ENCODE data around the gene POLR2L.

POLR2L gene

DNA sequence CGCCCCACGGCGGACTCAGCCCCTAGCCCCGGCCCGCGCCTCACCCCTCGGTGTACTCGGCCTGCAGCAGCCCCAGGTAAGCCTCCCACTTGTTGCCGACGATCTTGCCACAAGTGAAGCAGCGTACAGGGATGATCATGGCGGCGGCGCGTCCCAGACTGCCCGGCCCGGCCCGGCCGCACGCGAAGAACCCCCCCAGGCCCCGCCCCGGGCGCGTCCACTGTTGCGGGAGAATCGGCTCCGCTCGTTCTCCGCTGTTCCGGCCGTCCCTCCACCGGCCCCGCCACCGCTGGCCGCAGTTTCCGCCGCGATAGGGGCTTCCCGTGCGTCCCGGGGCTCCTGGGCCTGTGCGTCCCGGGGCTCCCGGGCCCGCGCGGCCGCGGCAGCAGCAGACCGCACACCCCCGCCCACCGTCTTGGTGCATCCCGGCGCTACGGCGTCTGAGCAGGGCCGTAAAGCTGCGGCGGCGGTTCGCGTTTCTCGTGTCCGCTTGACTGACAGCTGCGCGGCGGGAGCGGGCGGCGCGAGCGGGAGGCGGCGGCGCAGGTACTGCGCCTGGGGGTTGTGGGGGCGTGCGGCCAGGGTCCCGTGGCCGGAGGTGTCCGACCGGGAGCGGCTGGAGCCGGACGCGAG, at the start of gene POLR2L, which contains the start of gene TSPAN4:
TSS of gene POLR2L (minus strand) at position 160 of the 633 bp plus-strand sequence. CDS start at position 139, 21 bp downstream.
TSS of gene TSPAN4 (plus strand) at position 483 of the 633 bp plus-strand sequence. CDS start 7,453 bp downstream, outside the sequence.
- DNase-seq, result peak; percentile 82

DNA sequence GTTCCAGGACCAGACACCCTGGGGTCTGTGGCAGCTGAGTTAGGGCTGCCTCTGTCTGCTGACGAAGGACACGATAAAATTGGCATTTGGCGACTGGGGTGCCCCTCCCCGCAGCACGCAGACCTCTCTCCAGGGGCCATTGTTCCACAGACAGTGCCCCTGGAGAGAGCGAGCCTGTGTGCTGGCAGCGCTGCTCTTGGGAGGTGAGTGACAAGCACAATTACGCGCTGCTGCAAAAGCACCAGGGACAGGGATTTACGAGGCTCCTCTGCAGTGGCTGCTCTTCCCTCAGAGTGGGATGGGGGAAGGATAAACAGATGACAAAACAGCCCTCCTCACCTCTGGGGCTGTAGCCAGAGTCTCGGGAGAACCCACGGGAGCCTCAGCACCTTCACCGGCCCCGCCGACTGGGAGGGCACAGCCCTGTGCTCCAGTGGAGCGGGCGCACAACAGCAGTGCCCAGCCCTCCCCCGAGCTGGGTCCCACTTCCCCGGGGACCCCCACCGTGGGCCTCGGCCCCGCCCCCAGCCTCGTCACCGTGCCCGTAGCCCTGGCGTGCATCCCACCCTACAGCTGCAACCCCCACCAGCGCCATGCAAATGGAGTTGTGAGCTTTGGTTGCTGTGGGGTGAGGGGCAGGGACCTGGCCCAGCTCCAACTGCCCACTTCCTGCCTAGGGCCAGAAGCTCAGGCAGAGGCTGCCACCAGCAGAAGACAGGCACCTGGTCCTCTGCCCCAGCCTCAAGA, 48.6 kb upstream of the POLR2L start:
- DNase-seq, result peak; percentile 65

DNA sequence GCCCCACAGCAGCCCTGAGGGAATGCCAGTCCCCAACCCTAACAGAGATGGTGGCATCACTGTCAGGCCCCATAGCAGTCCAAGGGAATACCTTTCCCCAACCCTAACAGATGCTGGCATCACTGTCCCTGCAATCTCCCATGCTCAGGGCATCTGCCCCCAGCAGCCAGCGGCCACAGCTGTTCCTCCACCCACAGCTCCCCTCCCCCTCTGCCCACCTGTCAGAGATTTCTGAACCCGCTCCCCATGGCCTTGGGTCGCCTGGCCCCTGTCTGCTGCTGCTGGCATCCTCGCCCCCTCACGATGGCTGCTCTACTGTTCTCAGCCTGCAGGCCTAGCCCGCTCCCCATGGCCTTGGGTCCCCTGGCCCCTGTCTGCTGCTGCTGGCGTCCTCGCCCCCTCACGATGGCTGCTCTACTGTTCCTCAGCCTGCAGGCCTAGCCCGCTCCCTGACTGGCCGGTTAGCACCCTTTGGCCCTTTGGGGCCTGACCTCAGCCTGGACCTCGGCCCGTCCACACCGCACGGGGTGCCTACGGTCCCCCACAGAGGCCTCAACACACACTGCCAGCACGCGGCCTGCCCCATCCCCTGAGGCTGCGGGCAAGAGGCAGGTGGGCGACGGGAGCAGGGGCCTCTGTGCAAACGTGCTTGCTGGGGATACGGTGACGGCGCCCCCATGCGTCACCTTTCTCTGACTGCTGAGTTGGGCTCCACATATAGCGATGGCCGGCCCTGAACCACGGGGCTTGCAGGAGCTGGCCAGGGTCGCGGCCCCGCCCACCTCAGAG, 47.6 kb upstream of the POLR2L start:
- DNase-seq, result no peak

DNA sequence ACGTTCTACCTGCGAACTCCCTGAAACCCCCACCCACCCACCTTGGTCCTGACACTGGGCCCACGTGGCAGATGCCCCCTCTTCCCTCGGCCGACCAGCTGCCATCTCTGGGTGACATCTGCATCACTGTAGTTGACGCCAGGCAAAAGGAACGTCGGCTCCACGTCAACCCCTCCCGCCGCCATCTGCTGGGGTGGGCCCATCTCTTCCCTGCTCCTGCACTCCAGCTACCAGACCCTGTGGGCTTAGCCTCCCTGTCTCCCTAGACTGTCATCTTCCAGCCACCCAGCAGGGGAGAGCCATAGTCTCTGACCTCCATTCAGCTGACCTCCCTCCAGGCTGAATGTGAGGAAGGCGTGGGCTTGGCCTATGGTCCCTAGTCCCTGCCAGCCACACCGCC, 46.9 kb upstream of the POLR2L start:
- DNase-seq, result no peak

DNA sequence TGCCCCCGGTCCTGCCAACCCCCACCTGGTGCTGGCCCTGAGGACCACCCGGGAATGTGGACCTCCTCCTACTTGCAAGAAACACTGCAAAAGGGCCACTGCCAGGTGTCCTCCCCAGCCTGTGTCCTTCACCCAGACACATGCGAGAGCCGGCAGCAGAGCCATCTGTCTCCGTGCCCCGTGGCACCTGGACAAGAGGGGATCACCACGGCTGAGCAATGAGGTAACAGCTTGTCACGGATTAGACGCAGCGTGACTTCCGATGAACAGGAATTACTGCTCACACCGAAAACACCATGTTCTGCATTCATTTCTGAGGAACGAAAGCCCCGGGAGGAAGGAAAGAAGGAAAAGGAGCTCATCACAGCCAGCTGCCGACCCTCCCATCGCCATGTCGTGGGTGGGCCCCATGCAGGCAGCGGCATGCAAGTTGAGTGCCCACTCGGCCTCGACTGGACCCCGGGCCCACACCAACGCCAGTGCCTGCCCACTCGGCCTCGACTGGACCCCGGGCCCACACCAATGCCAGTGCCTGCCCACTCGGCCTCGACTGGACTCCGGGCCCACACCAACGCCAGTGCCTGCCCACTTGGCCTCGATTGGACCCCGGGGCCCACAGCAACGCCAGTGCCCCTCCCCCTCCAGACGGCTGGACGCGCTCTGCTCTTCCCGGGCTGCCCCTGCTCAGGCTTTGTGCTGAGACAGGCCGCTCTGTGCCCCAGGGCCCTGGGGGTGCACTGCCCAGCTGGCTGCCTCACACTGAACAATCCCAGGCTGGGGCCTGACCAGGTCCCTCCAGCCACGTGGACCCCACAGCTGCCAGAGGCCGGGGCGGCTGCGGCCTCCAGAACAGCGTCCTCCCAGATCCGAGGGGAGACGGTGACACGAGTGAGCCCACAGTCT, 46.2 kb upstream of the POLR2L start:
- DNase-seq, result no peak

DNA sequence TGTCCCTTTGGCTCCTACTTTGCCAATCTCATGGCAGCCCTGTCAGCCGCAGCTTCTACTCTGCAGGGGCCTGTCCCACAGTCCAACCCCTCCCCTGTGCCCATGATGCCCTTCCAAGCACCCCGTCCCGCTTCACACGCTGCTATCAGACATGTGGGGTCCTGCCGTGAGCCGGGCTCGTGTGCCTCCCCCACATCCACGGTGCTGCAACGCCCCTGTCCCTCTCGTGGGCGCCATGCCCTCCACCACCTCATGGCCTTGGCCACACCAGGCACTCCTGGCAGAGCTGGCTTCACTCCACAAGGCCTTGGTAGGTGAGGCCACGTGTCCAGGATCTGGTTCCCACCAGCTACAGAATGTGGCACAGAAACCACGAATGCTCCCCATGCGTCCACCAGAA, 45.3 kb upstream of the POLR2L start:
- DNase-seq, result no peak

DNA sequence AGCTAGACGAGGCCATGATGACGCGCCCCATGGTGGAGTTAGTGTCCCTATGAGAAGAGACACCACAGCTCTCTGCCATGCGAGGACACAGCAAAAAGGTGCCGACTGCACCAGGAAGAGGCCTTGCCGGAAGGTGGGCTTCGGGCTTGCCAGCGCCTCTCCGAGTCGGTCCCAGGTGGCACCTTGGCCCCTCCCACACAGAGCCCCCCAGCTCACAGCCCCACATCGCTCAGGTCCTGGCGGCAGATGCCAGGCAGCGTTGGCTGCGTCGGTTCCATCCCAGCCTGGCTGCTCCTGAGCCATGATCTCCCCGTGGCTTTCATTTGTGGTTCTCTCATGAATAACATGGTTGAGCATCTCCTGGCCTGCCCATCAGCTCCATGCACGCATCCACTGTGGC, 44.2 kb upstream of the POLR2L start:
- no peak for DNase-seq

DNA sequence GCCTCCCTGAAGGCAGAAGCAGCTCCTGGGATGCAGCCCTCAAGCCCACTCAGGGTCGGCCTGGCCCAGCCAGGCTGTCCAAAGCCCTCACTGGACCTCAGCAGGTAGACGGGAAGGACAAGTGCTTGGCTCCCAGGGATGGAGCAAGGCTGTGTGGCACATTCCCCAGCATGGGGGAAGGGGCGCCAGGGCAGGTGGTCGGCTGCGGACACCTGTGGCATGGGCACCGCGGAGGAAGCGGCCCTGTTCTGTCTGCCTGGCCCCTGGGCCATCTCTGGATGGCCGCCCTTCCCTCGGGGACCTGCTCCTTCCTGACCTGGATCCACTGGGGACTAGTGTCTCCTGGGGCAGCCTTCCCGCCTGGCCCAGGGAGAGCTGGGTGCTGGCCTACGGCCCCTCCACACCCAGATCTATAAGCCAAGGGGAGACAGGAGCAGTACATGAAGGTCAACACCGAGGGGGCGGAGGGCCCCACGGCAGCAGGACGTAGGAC, 42.3 kb upstream of the POLR2L start:
- no peak for DNase-seq

DNA sequence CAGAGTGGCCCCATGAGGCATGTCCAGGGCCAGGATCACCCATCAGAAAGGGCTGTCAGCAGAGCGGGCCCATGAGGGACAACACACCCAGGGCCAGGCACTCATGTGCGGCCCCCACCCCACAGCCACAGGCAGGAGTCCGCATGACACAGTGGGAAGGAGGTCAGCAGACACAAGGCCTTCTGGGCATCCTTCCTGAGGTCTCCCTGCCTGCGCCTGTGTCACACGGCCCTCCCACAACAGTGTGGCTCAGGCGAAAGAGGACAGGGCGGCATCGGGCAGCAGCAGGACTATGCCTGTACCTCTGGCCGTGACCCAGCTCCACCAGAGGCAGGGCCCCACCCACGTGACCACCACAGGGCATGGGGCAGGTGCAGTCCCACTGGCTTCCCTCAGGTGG, 41.2 kb upstream of the POLR2L start:
- DNase-seq, result no peak

DNA sequence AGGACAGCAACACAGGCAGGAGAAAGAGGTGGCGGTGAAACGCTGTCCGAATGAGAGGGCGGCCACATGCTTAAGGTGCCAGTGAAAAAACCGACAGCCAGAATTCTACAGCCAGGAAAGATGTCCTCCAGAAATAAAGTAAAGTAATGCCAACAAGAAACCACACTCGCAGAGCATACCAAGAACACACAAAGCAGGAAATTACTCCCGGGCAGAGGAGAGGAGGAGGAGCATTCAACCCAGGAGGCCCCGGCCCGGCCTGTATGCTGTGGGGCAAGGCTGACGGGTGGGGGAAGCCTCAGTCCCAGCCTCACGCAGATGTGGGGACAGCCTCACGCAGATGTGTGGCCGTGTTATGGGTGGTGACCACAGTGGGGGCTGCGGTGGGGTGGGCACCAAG, 40.3 kb upstream of the POLR2L start:
- DNase-seq, result no peak

DNA sequence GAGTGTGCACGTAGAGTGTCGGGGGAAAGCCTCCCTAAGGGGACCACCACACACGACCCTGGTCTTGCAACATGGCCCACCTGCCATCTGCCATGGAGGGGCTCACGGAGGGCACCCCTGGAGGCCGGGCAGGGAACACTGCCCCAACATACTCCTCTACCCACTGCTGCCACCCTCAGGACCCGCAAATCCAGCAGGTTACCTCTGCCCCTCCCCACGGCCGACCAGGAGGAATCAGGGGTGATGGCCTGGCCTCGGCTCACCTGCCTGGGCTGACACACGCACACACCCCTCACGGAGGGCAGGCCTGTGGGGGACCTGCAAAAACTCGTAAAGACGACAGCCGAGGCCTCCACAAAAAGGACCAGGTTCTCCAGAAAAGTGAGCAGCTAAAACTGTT, 38.1 kb upstream of the POLR2L start:
- no peak for DNase-seq

DNA sequence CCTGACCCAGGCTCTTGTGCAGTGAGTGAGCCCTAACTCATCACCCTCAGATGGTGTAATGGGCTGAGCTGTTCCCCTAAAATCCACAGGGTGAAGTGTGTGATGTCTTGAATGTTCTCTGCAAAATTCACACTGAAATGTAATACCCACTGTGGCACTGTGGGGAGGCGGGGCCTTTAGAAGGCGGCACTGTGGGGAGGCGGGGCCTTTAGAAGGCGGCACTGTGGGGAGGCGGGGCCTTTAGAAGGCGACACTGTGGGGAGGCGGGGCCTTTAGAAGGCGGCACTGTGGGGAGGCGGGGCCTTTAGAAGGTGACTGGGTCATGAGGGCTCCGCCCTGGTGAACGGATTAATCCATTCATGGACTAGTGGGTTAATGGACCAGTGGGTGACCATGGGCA, 35.2 kb upstream of the POLR2L start:
- no peak for DNase-seq

DNA sequence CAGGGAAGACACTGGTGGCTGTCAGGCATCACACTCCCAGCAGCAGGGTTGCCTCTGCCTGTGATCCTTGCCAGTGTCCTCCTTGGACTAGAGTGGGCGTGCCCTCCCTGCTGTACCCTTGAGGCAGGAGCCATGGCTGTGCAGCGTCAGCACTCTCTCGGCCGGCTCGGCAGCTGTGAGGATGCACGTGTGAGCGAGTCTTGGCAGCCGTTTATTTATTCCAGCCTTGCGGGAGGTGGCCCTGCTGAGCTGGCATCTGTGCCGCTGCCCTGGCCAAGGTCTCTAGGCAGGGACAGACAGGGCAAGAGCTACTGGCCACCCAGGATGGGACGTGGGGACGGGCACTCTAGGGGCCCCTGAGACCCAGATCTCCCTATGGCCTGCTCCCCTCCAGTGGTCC, 34.2 kb upstream of the POLR2L start:
- no peak for DNase-seq

DNA sequence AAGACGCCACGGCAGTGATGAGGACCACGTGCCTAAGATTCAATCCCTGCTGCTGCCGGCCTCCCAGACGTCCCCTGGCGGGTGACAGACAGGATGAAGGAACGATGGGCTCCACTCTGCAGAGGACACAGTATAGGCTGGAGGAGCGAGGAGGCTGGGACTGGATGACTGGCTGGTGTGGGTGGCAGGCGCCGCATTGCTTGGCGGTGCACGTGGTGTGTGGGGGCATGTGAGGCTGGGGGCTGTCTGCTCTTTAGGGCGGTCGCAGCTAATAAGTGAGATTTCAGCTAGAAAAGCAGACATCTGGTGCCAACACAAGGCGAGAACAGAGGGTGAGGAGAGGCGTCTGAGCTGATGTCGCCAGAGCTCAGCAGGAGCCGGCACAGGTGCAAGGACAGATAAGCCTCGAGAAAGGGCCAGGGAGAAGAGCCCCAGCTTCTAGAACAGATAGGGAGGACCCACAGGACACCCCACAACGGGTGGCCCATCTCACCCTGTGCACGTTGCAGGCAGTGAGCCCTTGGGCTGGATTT, 33.5 kb upstream of the POLR2L start:
- DNase-seq, result no peak

DNA sequence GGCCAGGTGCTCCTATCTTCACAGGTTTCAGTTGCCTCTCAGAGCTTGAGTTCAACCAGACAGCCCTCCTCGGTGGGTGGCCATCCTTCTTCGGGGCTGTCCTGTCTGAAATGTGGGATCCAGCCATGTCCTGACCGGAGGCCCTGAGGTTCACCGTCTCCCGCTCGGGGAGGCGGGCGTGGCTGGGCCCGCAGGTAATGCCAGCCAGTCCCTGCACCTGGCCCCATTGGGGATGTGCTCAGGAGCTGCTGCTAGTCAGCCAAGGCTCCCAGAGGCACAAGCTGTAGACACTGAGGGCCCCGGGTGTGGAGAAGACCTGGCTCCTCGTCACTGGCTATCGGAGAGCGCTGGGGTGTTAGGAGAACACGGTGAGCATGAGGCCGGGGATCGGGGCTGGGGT, 32.9 kb upstream of the POLR2L start:
- DNase-seq, result no peak

DNA sequence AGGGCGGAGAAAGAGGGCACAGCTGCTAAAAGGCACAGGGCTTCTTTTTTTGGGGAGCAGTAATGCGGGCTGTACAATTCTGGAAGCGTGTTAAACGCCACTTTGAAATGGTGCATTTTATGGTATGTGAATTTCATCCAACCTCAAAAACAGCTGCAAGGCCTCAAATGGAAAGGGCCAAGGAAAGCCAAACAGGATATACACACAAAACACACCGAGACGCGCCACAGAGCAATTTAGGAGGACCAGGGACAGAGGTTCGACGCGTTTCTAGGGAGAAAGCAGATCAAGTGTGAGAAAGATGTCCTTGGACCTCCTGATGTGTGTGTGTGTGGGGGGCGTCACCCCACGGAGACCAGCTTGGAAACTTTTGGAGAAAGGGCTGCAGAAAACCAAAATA, 31.4 kb upstream of the POLR2L start:
- DNase-seq, result no peak

DNA sequence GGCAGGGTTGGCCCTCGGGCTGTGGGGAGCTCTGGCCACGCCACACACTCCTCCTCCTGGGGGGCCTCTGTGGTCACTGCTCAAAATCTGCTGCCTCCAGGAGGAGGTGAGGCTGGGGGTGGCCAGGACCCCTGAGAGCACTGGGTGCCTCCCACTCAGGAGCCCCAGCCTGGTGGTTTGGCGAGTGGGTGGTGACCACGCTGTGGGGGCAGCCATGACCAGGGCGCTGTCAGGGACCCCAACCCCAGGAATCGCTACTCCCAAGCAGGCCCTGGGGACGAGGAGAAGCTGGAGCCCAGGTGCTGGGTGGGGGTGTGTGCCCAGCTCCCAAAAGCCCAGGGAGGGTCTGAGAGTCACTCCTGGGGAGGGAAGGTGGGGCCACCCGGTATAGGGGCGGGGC, 30.5 kb upstream of the POLR2L start:
- DNase-seq, result no peak

DNA sequence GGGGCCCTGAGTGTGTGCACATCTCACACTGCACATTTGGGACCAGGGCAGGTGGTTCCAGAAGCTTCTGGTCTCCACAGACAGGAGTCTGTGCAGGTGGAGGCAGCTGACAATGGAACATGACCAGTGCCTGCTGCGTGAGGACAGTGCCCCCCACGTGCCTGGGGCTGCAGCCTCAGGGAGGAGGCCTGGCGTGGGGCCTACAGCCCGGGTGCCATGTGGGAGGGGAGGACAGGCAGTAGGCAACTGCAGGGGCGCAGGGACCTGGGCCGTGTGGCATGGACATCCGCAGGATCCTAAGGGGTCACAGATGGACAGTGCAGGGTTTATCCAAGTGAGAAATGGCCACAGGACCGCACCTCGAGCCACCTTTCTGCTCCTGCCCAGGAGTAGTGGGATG, 29.1 kb upstream of the POLR2L start:
- no peak for DNase-seq

DNA sequence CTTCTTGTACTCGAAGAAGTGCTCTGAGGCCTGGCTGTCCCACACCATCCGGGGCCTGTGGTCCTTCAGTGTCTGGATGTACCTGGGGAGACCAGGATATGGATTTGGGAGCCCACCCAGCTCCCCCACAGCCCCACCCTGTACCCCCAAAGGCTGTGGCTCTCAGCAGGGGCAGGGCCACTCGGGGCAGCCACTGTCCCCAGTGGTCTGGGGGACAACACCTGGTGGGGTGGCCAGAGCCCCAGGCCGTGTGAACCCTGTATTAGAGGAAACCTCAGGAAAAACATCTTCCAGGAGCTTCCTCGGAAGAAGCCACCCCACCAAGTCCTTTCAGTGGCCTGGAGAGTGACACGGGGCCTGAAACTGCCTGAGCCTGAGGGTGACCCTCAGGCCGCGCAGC, 28.1 kb upstream of the POLR2L start:
- DNase-seq, result no peak

DNA sequence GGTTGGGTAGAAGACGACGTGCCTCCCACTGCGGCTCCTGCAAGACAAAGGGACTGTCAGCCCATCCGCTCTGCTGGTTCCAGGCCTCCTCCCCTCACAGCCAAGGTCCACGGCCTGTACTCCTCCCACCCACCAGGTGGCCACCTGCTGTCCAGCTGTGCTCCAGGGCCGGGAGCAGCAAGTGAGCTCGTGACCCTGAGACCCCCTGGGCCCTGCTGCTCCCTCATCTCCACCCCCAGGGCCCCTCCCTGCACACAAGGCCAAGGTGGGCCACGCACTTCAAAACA, 27.7 kb upstream of the POLR2L start:
- DNase-seq, result no peak

DNA sequence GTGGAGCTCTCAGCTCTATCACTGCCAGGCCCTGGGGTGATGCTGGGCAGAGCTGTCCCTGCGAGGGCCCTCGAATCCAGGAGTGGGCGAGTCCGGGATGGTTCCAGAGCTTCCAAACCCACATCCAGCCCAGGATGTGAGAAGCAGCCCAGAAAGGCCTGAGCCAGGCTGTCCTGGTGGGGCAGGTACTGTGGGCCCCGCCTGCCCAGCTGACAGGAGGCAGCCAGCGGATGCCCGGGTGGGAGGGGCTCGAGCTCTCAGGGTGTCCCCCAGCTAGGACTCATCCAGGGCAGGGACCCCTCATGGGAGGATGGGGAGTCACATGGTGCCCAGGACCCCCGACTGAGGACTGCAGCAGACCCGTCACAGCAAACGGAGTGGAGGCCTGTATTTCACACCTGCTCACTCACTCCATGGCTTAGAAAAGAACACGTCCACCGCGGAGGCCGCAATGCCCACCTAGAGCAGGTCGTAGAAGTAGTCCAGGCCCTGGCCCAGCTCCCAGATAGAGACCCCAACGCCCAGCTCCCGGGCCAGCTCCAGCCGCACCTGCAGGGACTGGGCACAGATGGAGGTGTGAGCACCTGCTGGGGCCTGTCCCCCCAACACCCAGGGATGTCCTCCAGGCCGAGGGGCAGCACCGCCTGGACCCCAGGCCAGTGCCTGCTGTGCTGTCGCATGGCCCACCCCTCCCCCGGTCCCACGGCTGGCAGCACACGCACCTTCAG, 27.2 kb upstream of the POLR2L start:
- DNase-seq, result no peak

DNA sequence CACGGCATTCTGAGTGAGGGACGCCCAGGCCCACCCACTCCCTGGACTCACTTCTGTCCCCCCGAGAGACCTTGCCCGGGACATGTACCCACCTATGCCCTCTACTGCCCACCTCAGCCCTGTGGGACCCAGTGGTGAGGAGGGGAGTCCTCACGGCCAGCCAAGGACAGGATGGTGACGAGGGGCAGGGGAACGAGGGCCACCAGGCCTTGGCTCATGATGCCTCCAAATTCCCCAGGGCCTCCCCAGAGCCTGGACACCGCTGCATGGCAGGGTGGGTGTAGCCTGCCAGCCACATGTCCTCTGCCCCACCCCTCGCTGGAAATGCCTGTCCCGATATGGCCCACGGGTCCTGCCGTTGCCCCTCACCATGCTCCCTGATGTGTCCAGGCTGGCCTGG, 26.5 kb upstream of the POLR2L start:
- no peak for DNase-seq
